ENCODE data around the gene LIX1. TPM values are rescaled to one million over a fixed set of nuclear protein-coding genes. Genes with fewer than 3 reads are reported as not detected.

Gene LIX1
- total RNA-seq, 1 experiment from 2014 or later, result not detected

- TF ChIP-seq AR (CRISPR knock-in tag; IDR thresholded peaks at IDR 0.05) (no peak), CREM (CRISPR knock-in tag; IDR thresholded peaks at IDR 0.05) (peak; percentile 57; the same call in 1 of the 2 replicates), ERG (CRISPR knock-in tag; IDR thresholded peaks at IDR 0.05) (no peak), NR1H2 (CRISPR knock-in tag; IDR thresholded peaks at IDR 0.05) (no peak), ZSCAN18 (CRISPR knock-in tag; IDR thresholded peaks at IDR 0.05) (no peak), ESRRA (CRISPR knock-in tag; IDR thresholded peaks at IDR 0.05; ENCODE audit: borderline replicate concordance) (0 out of 2 replicates have a peak, but pooled peaks have one; percentile 65), ZNF281 (CRISPR knock-in tag; IDR thresholded peaks at IDR 0.05) (peak; percentile 62; the same call in 1 of the 2 replicates), ARID4B (CRISPR knock-in tag; IDR thresholded peaks at IDR 0.05; ENCODE audit: borderline replicate concordance) (peak; percentile 49; the same call in 1 of the 2 replicates), OVOL2 (CRISPR knock-in tag; IDR thresholded peaks at IDR 0.05; ENCODE audit: borderline replicate concordance) (no peak), GABPB1 (CRISPR knock-in tag; IDR thresholded peaks at IDR 0.05) (peak; percentile 62), USF2 (CRISPR knock-in tag; IDR thresholded peaks at IDR 0.05) (peak; percentile 75), FOXK1 (CRISPR knock-in tag; IDR thresholded peaks at IDR 0.05) (peak; percentile 77; the same call in 1 of the 2 replicates), ZBTB43 (CRISPR knock-in tag; IDR thresholded peaks at IDR 0.05) (no peak), CTCF (IDR thresholded peaks at IDR 0.05) (no peak), ATF2 (CRISPR knock-in tag; IDR thresholded peaks at IDR 0.05; ENCODE audit: borderline replicate concordance, low read depth) (no peak), EMX1 (CRISPR knock-in tag; IDR thresholded peaks at IDR 0.05) (no peak), SOX15 (CRISPR knock-in tag; IDR thresholded peaks at IDR 0.05) (no peak), ATF3 (CRISPR knock-in tag; conservative IDR thresholded peaks at IDR 0.05) (no peak)
Measured at GRCh38 chr5:97183100-97183929, 40.9 kb upstream of the LIX1 start, which contains the start of gene RIOK2 (continued).
